ENCODE data around the gene HBP1.

DNA sequence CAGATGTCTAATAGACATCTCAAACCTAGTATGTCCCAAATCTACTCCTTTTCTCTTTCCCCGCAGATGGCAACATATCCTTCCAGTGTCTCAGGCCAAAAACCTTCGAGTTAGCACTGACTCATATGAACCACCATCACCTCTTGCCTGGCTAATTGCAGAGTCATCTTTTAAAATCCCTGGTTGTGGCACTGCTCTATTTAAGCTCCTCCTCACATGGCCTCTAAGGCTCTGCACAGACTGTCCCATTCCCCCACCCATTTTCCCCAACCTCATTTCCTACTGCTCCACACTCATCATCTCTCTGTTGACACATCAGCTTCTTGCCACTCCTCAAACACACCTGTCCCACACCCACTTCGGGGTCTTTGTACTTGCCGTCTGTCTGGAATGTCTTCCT lies 16.8 kb upstream of the HBP1 start:
- TF ChIP-seq POLR2A (IDR thresholded peaks at IDR 0.05; ENCODE audit: low read length) (no peak), GATA1 (IDR thresholded peaks at IDR 0.05; ENCODE audit: low read depth, low read length) (no peak)
